ENCODE data around the gene CREB5.

DNA sequence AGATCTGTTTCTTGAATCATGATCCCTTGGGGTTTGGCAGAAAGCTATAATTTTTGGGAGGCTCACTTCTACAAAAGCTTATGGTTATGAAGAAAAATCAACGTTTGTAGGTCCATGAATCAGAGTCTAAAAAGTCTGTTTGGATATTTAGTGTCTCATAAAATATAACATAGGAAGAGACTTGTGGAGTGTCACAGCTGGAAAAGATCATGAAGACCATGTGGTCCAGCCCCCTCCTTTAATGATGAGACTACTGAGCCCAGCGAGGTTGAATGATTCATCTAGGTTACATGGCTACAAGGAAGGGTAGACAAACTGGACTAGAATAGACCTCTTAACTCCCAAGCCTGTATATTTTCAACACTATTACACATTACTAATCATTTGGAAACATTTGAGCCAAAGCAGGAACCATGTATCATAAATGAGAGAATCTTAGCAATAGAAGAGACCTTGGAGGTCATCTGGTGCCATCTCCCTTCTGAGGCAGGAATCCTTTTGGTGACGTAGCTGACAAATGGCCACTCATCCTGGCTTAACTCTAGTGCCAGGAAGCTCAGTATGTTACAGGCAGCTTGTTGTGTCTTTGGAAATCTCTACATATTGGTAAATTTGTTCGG, 152.5 kb downstream of the CREB5 start:
- TF ChIP-seq BACH2 (CRISPR knock-in tag; IDR thresholded peaks at IDR 0.05; ENCODE audit: borderline replicate concordance) (no peak), RARB (CRISPR knock-in tag; IDR thresholded peaks at IDR 0.05) (no peak), ISL1 (CRISPR knock-in tag; IDR thresholded peaks at IDR 0.05) (no peak), ZFP3 (CRISPR knock-in tag; IDR thresholded peaks at IDR 0.05) (no peak), TCF4 (CRISPR knock-in tag; IDR thresholded peaks at IDR 0.05; ENCODE audit: borderline replicate concordance) (no peak)
- TF ChIP-seq, protein P1, sequence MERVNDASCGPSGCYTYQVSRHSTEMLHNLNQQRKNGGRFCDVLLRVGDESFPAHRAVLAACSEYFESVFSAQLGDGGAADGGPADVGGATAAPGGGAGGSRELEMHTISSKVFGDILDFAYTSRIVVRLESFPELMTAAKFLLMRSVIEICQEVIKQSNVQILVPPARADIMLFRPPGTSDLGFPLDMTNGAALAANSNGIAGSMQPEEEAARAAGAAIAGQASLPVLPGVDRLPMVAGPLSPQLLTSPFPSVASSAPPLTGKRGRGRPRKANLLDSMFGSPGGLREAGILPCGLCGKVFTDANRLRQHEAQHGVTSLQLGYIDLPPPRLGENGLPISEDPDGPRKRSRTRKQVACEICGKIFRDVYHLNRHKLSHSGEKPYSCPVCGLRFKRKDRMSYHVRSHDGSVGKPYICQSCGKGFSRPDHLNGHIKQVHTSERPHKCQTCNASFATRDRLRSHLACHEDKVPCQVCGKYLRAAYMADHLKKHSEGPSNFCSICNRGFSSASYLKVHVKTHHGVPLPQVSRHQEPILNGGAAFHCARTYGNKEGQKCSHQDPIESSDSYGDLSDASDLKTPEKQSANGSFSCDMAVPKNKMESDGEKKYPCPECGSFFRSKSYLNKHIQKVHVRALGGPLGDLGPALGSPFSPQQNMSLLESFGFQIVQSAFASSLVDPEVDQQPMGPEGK (CRISPR knock-in tag; IDR thresholded peaks at IDR 0.05; ENCODE audit: borderline replicate concordance), result no peak

Data from SK-N-SH treated with all-trans-retinoic acid at 6 μM for 48 hours (cell line).